H1 (cell line): ENCODE measurements around the gene ENTR1. TPM values are rescaled to one million over a fixed set of nuclear protein-coding genes. Genes with fewer than 3 reads are reported as not detected.
A peak's percentile ranks its signal among the peaks of the same experiment; 100 is the strongest.

Experiments used
- CTCF ChIA-PET: fragments of 300-600 bp; sonication (Branson Sonifier 250); formaldehyde crosslinking; loops from one replicate; lab custom pipeline; 2021; ENCODE audit not compliant: partially characterized antibody; lab: Charles Lee
- POLR2A ChIA-PET: fragments of 300-600 bp; sonication (Branson Sonifier 250); formaldehyde crosslinking; loops from one replicate; lab custom pipeline; 2021; ENCODE audit warnings: inconsistent platforms; ENCODE audit not compliant: partially characterized antibody; lab: Charles Lee
- DNase-seq, 2 experiments: peaks; one replicate each; pipeline versions ENCODE4 v3.0.0 to v3.0.0-alpha.2; 2010 to 2022; ENCODE audit warnings: low spot score in 2 of 2, low read depth in 1 of 2, mixed read lengths in 1 of 2
- FAIRE-seq: peaks from 2 replicates; lab custom pipeline; 2011; peaks lifted over from hg19 to GRCh38; lab: Jason Lieb, UNC
- H2AFZ ChIP-seq: 2 replicates; pipeline ENCODE4 v1.8.1; 2012; ENCODE audit warnings: low read length, inconsistent platforms
- H2AK5ac ChIP-seq: 2 replicates; pipeline ENCODE4 v1.6.1; 2013; ENCODE audit warnings: low read depth, low read length
- H2BK120ac ChIP-seq: replicated peaks from 2 replicates; pipeline ENCODE3; 2013; ENCODE audit warnings: low read depth, low read length, inconsistent platforms
- H2BK12ac ChIP-seq: 2 replicates; pipeline ENCODE4 v1.6.1; 2013; ENCODE audit warnings: low read depth, low read length
- H2BK15ac ChIP-seq: 2 replicates; pipeline ENCODE4 v1.6.1; 2013; ENCODE audit warnings: low read length
- H2BK20ac ChIP-seq: 2 replicates; pipeline ENCODE4 v1.6.1; 2013; ENCODE audit warnings: low read length
- H2BK5ac ChIP-seq: 2 replicates; pipeline ENCODE4 v1.6.1; 2013; ENCODE audit warnings: low read depth, low read length
- H3K14ac ChIP-seq: 2 replicates; pipeline ENCODE4 v1.6.1; 2013; ENCODE audit warnings: inconsistent platforms; ENCODE audit not compliant: insufficient read length
- H3K18ac ChIP-seq: 2 replicates; pipeline ENCODE4 v1.6.1; 2013; ENCODE audit warnings: low read length; ENCODE audit errors: extremely low read depth
- H3K23ac ChIP-seq: 2 replicates; pipeline ENCODE4 v1.6.1; 2013; ENCODE audit warnings: inconsistent platforms; ENCODE audit not compliant: insufficient read length
- H3K23me2 ChIP-seq: 2 replicates; pipeline ENCODE4 v1.6.1; 2013; ENCODE audit warnings: low read depth, low read length
- H3K27ac ChIP-seq: 2 replicates; pipeline ENCODE4 v1.6.1; 2011; ENCODE audit warnings: low read depth, low read length, inconsistent platforms
- H3K27me3 ChIP-seq, 4 experiments: replicated peaks in 1 of 4; 1 replicate in 1 of 4; 2 replicates in 3 of 4; pipeline versions ENCODE4 v1.6.1 to v1.8.1; 2011 to 2013; ENCODE audit warnings: low read length in 3 of 4, mild to moderate bottlenecking in 3 of 4, inconsistent platforms in 2 of 4, mixed read lengths in 2 of 4, moderate library complexity in 1 of 4; ENCODE audit not compliant: control insufficient read depth in 3 of 4, insufficient read depth in 3 of 4; ENCODE audit errors: extremely low read depth in 1 of 4
- H3K36me3 ChIP-seq, 4 experiments: 2 replicates each; pipeline versions ENCODE4 v1.6.1 to v1.8.1; 2011 to 2013; ENCODE audit warnings: mild to moderate bottlenecking in 4 of 4, low read length in 3 of 4, moderate library complexity in 2 of 4, control low read depth in 1 of 4, inconsistent platforms in 1 of 4; ENCODE audit not compliant: insufficient read depth in 4 of 4, control insufficient read depth in 2 of 4
- H3K4ac ChIP-seq: replicated peaks from 2 replicates; pipeline ENCODE3; 2013; ENCODE audit warnings: low read length, low read depth, mixed read lengths, inconsistent platforms; ENCODE audit not compliant: insufficient read length
- H3K4me1 ChIP-seq, 4 experiments: replicated peaks in 1 of 4; 1 replicate in 1 of 4; 2 replicates in 3 of 4; pipeline versions ENCODE4 v1.6.1 to v1.8.1; 2011 to 2013; ENCODE audit warnings: low read length in 3 of 4, inconsistent platforms in 2 of 4, mixed read lengths in 1 of 4; ENCODE audit not compliant: insufficient read depth in 4 of 4, control insufficient read depth in 3 of 4
- H3K4me2 ChIP-seq, 2 experiments: 2 replicates each; pipeline versions ENCODE4 v1.6.1 to v1.8.1; 2011 to 2013; ENCODE audit warnings: low read depth in 2 of 2, low read length in 2 of 2, control low read depth in 1 of 2, inconsistent platforms in 1 of 2, mild to moderate bottlenecking in 1 of 2; ENCODE audit not compliant: insufficient read depth in 1 of 2
- H3K4me3 ChIP-seq, 4 experiments: fragments of 200-600, 300-600 bp in 1 of 4; sonication (generic), shearing (Covaris generic), sonication (Bioruptor Twin) in 1 of 4; 2 replicates each; pipeline versions ENCODE4 v1.5.1 to v1.8.1; 2011 to 2016; ENCODE audit warnings: low read length in 4 of 4, low read depth in 3 of 4, control low read depth in 2 of 4, inconsistent platforms in 2 of 4, mild to moderate bottlenecking in 2 of 4, mixed read lengths in 1 of 4, moderate library complexity in 1 of 4; ENCODE audit not compliant: insufficient read depth in 2 of 4; ENCODE audit errors: extremely low read depth in 1 of 4
- H3K56ac ChIP-seq: replicated peaks from 2 replicates; pipeline ENCODE3; 2013; ENCODE audit warnings: low read depth, mild to moderate bottlenecking, mixed read lengths, low read length, inconsistent platforms; ENCODE audit not compliant: insufficient read length
- H3K79me1 ChIP-seq: 2 replicates; pipeline ENCODE4 v1.6.1; 2013; ENCODE audit warnings: low read depth, low read length, control low read depth
- H3K79me2 ChIP-seq, 2 experiments: 2 replicates each; pipeline versions ENCODE4 v1.6.1 to v1.8.1; 2012 to 2013; ENCODE audit warnings: low read length in 2 of 2, mild to moderate bottlenecking in 2 of 2, inconsistent platforms in 1 of 2; ENCODE audit not compliant: insufficient read depth in 2 of 2, control insufficient read depth in 1 of 2
- H3K9ac ChIP-seq, 4 experiments: replicated peaks in 1 of 4; 1 replicate in 1 of 4; 2 replicates in 3 of 4; pipeline versions ENCODE4 v1.6.1 to v1.8.1; 2011 to 2013; ENCODE audit warnings: low read depth in 3 of 4, low read length in 3 of 4, control low read depth in 2 of 4, mild to moderate bottlenecking in 2 of 4, moderate library complexity in 2 of 4, inconsistent platforms in 1 of 4; ENCODE audit errors: extremely low read depth in 1 of 4
- H3K9me3 ChIP-seq, 2 experiments: 2 replicates each; pipeline versions ENCODE4 v1.6.1 to v1.8.1; 2012 to 2013; ENCODE audit warnings: mild to moderate bottlenecking in 2 of 2, moderate library complexity in 2 of 2, control low read depth in 1 of 2, inconsistent platforms in 1 of 2, low read depth in 1 of 2, low read length in 1 of 2, mixed read lengths in 1 of 2; ENCODE audit not compliant: insufficient read depth in 2 of 2
- H4K20me1 ChIP-seq, 2 experiments: replicated peaks in 1 of 2; 2 replicates each; pipeline versions ENCODE3 to v1.8.1; 2011 to 2013; ENCODE audit warnings: inconsistent platforms in 2 of 2, low read length in 2 of 2, mild to moderate bottlenecking in 1 of 2; ENCODE audit not compliant: insufficient read depth in 2 of 2, control insufficient read depth in 1 of 2
- H4K5ac ChIP-seq: 2 replicates; pipeline ENCODE4 v1.6.1; 2013; ENCODE audit warnings: low read length, low read depth, mixed read lengths, inconsistent platforms; ENCODE audit not compliant: insufficient read length
- H4K8ac ChIP-seq: 2 replicates; pipeline ENCODE4 v1.8.0; 2013; ENCODE audit warnings: mild to moderate bottlenecking, moderate library complexity, low read length, inconsistent platforms; ENCODE audit not compliant: insufficient read depth; ENCODE audit errors: extremely low read depth
- H4K91ac ChIP-seq: replicated peaks from 2 replicates; pipeline ENCODE3; 2013; ENCODE audit warnings: low read length, mixed read lengths, inconsistent platforms; ENCODE audit not compliant: insufficient read length
- ASH2L ChIP-seq: fragments of 200-600, 300-600 bp; sonication (generic); IDR thresholded peaks from one replicate; pipeline ENCODE4 v1.7.1; 2017; ENCODE audit warnings: low read length
- BACH1 ChIP-seq: IDR thresholded peaks from 2 replicates; pipeline ENCODE4 v1.6.1; 2012; ENCODE audit warnings: low read length, improper control_type of control experiment
- CHD1 ChIP-seq: IDR thresholded peaks from 2 replicates; pipeline ENCODE4 v1.6.1; 2012; ENCODE audit warnings: low read depth, low read length, improper control_type of control experiment
- FOSL1 ChIP-seq: IDR thresholded peaks from 2 replicates; pipeline ENCODE4 v1.6.1; 2011; ENCODE audit warnings: mild to moderate bottlenecking, low read depth, low read length, moderate library complexity; ENCODE audit not compliant: insufficient read depth
- GTF2F1 ChIP-seq: IDR thresholded peaks from 2 replicates; pipeline ENCODE4 v1.6.1; 2012; ENCODE audit warnings: low read depth, low read length, improper control_type of control experiment, borderline replicate concordance
- PHF8 ChIP-seq: fragments of 200-600 bp; sonication (generic); conservative IDR thresholded peaks from 2 replicates; pipeline ENCODE4 v1.7.1; 2012; ENCODE audit warnings: low read depth, mild to moderate bottlenecking, inconsistent platforms, low read length, moderate library complexity
- POU5F1 ChIP-seq: IDR thresholded peaks from 2 replicates; pipeline ENCODE4 v1.6.1; 2011; ENCODE audit warnings: low read depth, mild to moderate bottlenecking, low read length, moderate library complexity
- SAP30 ChIP-seq: fragments of 300-600 bp; sonication (generic); IDR thresholded peaks from 2 replicates; pipeline ENCODE4 v1.7.1; 2012; ENCODE audit warnings: low read length, moderate library complexity, mild to moderate bottlenecking, inconsistent platforms; ENCODE audit not compliant: insufficient read depth, insufficient replicate concordance
- SP1 ChIP-seq: IDR thresholded peaks from 2 replicates; pipeline ENCODE4 v1.6.1; 2011; ENCODE audit warnings: low read depth, low read length
- SP2 ChIP-seq: IDR thresholded peaks from 2 replicates; pipeline ENCODE4 v1.6.1; 2012; ENCODE audit warnings: mild to moderate bottlenecking, low read length, inconsistent platforms
- TAF7 ChIP-seq: optimal IDR thresholded peaks from 2 replicates; pipeline ENCODE3; 2011; ENCODE audit warnings: low read depth, mild to moderate bottlenecking, inconsistent platforms, low read length, moderate library complexity, borderline replicate concordance
- WGBS, 2 experiments: shearing (Covaris generic) in 1 of 2; methylation state at CpG; one replicate each; pipeline versions ENCODE4 v1.1.6 to v1.1.7; 2013 to 2015; ENCODE audit warnings: low lambda C conversion rate in 2 of 2, mixed read lengths in 2 of 2, inconsistent platforms in 1 of 2, low coverage in 1 of 2, missing lambda C conversion rate in 1 of 2; ENCODE audit not compliant: insufficient replicate concordance in 2 of 2, insufficient coverage in 1 of 2, insufficient read length in 1 of 2; ENCODE audit errors: extremely low coverage in 1 of 2, missing lambda C conversion rate in 1 of 2; 5-methylcytosine and 5-hydroxymethylcytosine counted together
- polyA plus RNA-seq, 7 experiments: library from polyadenylated mRNA; depleted of rRNA in 3 of 7; stranded (reverse) in 5 of 7; unstranded in 2 of 7; fragments of >200 nt in 5 of 7; fragments of 200-250 nt in 2 of 7; gene quantifications; 1 replicate in 5 of 7; 2 replicates in 1 of 7; 4 replicates in 1 of 7; pipeline versions ENCODE4 v1.2.1 to v1.2.3, GENCODE V29; 2011 to 2013; ENCODE audit warnings: missing spikeins in 2 of 7, mixed read lengths in 2 of 7
- total RNA-seq: library from RNA; stranded (reverse); fragmentation: NEBNext Ultra II Directional; extraction: Animal tissue kit (Norgen Biotek cat#: 25700); gene quantifications from 2 replicates; pipeline ENCODE4 v1.2.1, GENCODE V29; 2021

Gene ENTR1
- total and polyA plus RNA-seq, 2 of the 8 experiments (the other 6 are each of a cell fraction or from before 2014, with no cell fraction given), result 65.2 to 102 TPM

- Histone ChIP-seq H3K27ac (no peak overlapping the region), H4K91ac (no peak overlapping the region), H3K79me1 (no peaks in the 10 kb centered on the region), H3K4me3 (no peak overlapping the region), H4K20me1 (peaks cover under 1 to 2% of the 10 kb centered on the region in 2 experiments), H2BK12ac (no peak overlapping the region), H4K5ac (no peak overlapping the region), H2BK20ac (no peak overlapping the region), H3K9me3 (no peaks in the 10 kb centered on the region), H3K23ac (no peak overlapping the region), H2BK120ac (no peak overlapping the region), H2AFZ (no peak overlapping the region), H3K14ac (no peak overlapping the region), H3K79me2 (no peaks in the 10 kb centered on the region), H3K4me1 (no peaks in the 10 kb centered on the region), H2AK5ac (no peak overlapping the region), H4K8ac (peak overlapping the region; percentile 80; the same call in 1 of the 2 replicates), H2BK15ac (no peak overlapping the region), H3K27me3 (no peaks in the 10 kb centered on the region), H3K4me2 (no peak overlapping the region), H3K4ac (no peak overlapping the region), H3K56ac (no peak overlapping the region), H3K18ac (no peak overlapping the region; the same call in 1 of the 2 replicates), H3K36me3 (no peaks in the 10 kb centered on the region; a peak in 1 of 8 replicates), H3K23me2 (no peaks in the 10 kb centered on the region), H3K9ac (no peak overlapping the region), H2BK5ac (no peak overlapping the region; the same call in 1 of the 2 replicates)
- 92% methylated on average over 33 of the region's 54 CpGs; no CpG with 5 or more reads in 1 of the 2 experiments for WGBS, 2 experiments
- DNase-seq (no peak), FAIRE-seq (no peak)
- ChIA-PET POLR2A (interaction anchor here (0.8 to 7.2 kb wide), 8 partner anchors 9 to 68 kb away, joined by 3 to 43 read pairs (median 4); partner anchors contain the start of genes DNLZ and SNAPC4), CTCF (interaction anchor here (1.1 to 3.0 kb wide), 8 partner anchors 8 to 301 kb away, joined by 3 to 19 read pairs (median 6); partner anchors contain the start of gene DNLZ)
- TF ChIP-seq SAP30, result no peak
- no peak for TF ChIP-seq PHF8
- TF ChIP-seq SP1, result no peak
- no peak for TF ChIP-seq ASH2L
- no peak for TF ChIP-seq SP2
- TF ChIP-seq FOSL1, result no peak
- no peak for TF ChIP-seq CHD1
- no peak for TF ChIP-seq BACH1
- no peak for TF ChIP-seq GTF2F1
- no peak for TF ChIP-seq POU5F1
- TF ChIP-seq TAF7, result no peak
Observed at GRCh38 chr9:136370687-136371532, 39.5 kb downstream of the ENTR1 start.
